Right lobe of liver (tissue), 6 donors: ENCODE data around the gene ANKRD33B. TPM values are rescaled to one million over a fixed set of nuclear protein-coding genes. Genes with fewer than 3 reads are reported as not detected.
"Not testable (repeated sequence)": the region's sequence is repeated elsewhere in the genome, so short reads cannot be mapped to it uniquely, and the experiment has no call there.

ENCODE experiments used
- ATAC-seq, 4 donors: fragments of 200-7000 bp; cut with Tn5 transposase; one replicate each; pipeline ENCODE4 v1.9.1; 2020; ENCODE audit warnings: mild to moderate bottlenecking in 4 of 4, moderate library complexity in 4 of 4
- DNase-seq, 3 donors: peaks; one replicate each; pipeline ENCODE4 v3.0.0-alpha.2; 2020
- H3K27ac ChIP-seq, 3 donors: fragments of 200-600 bp; one replicate each; pipeline ENCODE4 v1.8.0; 2022
- H3K27me3 ChIP-seq, 2 donors: fragments of 200-600 bp; one replicate each; pipeline ENCODE4 v1.8.0; 2022
- H3K36me3 ChIP-seq, 4 donors: fragments of 200-600 bp; sonication (generic) in 1 of 4; one replicate each; pipeline versions ENCODE4 v1.5.1 to v1.8.0; 2017 to 2022; ENCODE audit warnings: control low read depth in 1 of 4
- H3K4me1 ChIP-seq, 4 donors: fragments of 200-600 bp; sonication (generic) in 1 of 4; one replicate each; pipeline versions ENCODE4 v1.5.1 to v1.8.0; 2017 to 2022; ENCODE audit warnings: control low read depth in 1 of 4
- H3K4me3 ChIP-seq, 3 donors: fragments of 200-600 bp; one replicate each; pipeline ENCODE4 v1.8.0; 2022
- H3K9me3 ChIP-seq, 4 donors: fragments of 200-600 bp; sonication (generic) in 1 of 4; one replicate each; pipeline versions ENCODE4 v1.5.1 to v1.8.0; 2017 to 2022; ENCODE audit warnings: control low read depth in 1 of 4
- CTCF ChIP-seq, 4 donors: fragments of 200-600 bp in 3 of 4; fragments of 450-650 bp in 1 of 4; IDR thresholded peaks; one replicate each; pipeline versions ENCODE4 v1.5.1 to v1.8.0; 2016 to 2022; ENCODE audit warnings: antibody characterized with exemption in 4 of 4, mild to moderate bottlenecking in 2 of 4
- POLR2A ChIP-seq: fragments of 450-650 bp; IDR thresholded peaks from one replicate; pipeline ENCODE4 v1.6.1; 2017; ENCODE audit warnings: antibody characterized with exemption, mild to moderate bottlenecking
- WGBS: methylation state at CpG from one replicate; pipeline ENCODE4 v1.1.6; 2018; ENCODE audit warnings: low coverage, low lambda C conversion rate; ENCODE audit not compliant: insufficient coverage; ENCODE audit errors: missing lambda C conversion rate; 5-methylcytosine and 5-hydroxymethylcytosine counted together
- intact Hi-C, 2 donors: fragments of 100-400 bp; cut with DNase I; formaldehyde crosslinking; loops; one replicate each; pipeline versions ENCODE4 v1.11.2 to v1.14.1; 2022
- total RNA-seq, 6 experiments: library from RNA; depleted of rRNA in 2 of 6; stranded (reverse); fragments of >200 nt in 2 of 6; fragmentation: NEBNext Ultra II Directional in 3 of 6; extraction: Animal tissue kit (Norgen Biotek cat#: 25700) in 3 of 6; gene quantifications; one replicate each; pipeline versions ENCODE4 v1.1.0 to v1.2.4, GENCODE V29; 2016 to 2023
- donor health status: DM: no; HTN: yes; CAD: no.
- donor health status: DM: no; HTN: no; CAD: no.
- donor health status: DM: no; HTN: no; CAD: no.
- donor health status: DM: no; HTN: yes; CAD: no.
- donor health status: DM: no; HTN: yes; CAD: no.

The ANKRD33B gene
- total RNA-seq, 6 experiments from 2014 or later: 0.16 to 1.3 (median 0.29) TPM

- intact Hi-C loops: loop anchor here (2.0 to 5.0 kb wide), 2 partner anchors 171 to 172 kb away; no protein-coding TSS in a partner anchor
- ATAC-seq (no peak), DNase-seq (no peak)
- TF ChIP-seq POLR2A (no peak), CTCF (IDR thresholded peaks at IDR 0.05) (no peak)
- no peaks in the 10 kb centered on the region for H3K27me3 ChIP-seq
- no peaks in the 10 kb centered on the region for H3K36me3 ChIP-seq
- H3K4me1 ChIP-seq: peaks cover 0 to 2% (median 0%) of the 10 kb centered on the region in 4 donors
- no peak overlapping the region for H3K27ac ChIP-seq
- H3K9me3 ChIP-seq: no peaks in the 10 kb centered on the region
- WGBS: 87% methylated on average over 7 of the region's 7 CpGs
- no peak overlapping the region for H3K4me3 ChIP-seq
Measured at GRCh38 chr5:10628601-10629000, 64.7 kb downstream of the ANKRD33B start.

- whole genome bisulfite sequencing: 73% methylated on average over 5 of the region's 5 CpGs
- peaks cover 0 to 2% (median 0%) of the 10 kb centered on the region in 4 donors for H3K4me1 ChIP-seq
- ATAC-seq: no peak
Measured at GRCh38 chr5:10629682-10630081, 65.8 kb downstream of the ANKRD33B start.

GRCh38 chr5:10630126-10630525 lies 66.3 kb downstream of the ANKRD33B start:
- DNase-seq: no peak
- Histone ChIP-seq H3K4me3 (no peak overlapping the region), H3K4me1 (peaks cover 0 to 2% (median 0%) of the 10 kb centered on the region in 4 donors), H3K9me3 (no peaks in the 10 kb centered on the region), H3K36me3 (no peaks in the 10 kb centered on the region), H3K27me3 (no peaks in the 10 kb centered on the region), H3K27ac (no peak overlapping the region)
- WGBS: 76% methylated on average over 3 of the region's 5 CpGs
- TF ChIP-seq CTCF (IDR thresholded peaks at IDR 0.05) (no peak), POLR2A (no peak)
- no peak for ATAC-seq
- intact Hi-C loops: no loop called here

More at GRCh38 chr5:10629682-10630081, 65.8 kb downstream of the ANKRD33B start:
- Histone ChIP-seq H3K27me3 (no peaks in the 10 kb centered on the region), H3K27ac (no peak overlapping the region), H3K9me3 (no peaks in the 10 kb centered on the region), H3K4me3 (no peak overlapping the region), H3K36me3 (no peaks in the 10 kb centered on the region)
- no peak for DNase-seq
- intact Hi-C loops: loop anchor here (2.0 to 5.0 kb wide), 2 partner anchors 172 to 173 kb away; no protein-coding TSS in a partner anchor
- no peak for TF ChIP-seq CTCF (IDR thresholded peaks at IDR 0.05)
- TF ChIP-seq POLR2A: no peak

GRCh38 chr5:10630744-10631143 lies 66.9 kb downstream of the ANKRD33B start:
- 50% methylated on average over 2 of the region's 4 CpGs for WGBS
- H3K4me1 ChIP-seq, H3K27ac ChIP-seq, H3K4me3 ChIP-seq, intact Hi-C loops, H3K9me3 ChIP-seq, ATAC-seq, DNase-seq, H3K27me3 ChIP-seq, H3K36me3 ChIP-seq: not testable (repeated sequence)

- no peak overlapping the region for H3K4me3 ChIP-seq
- no peaks in the 10 kb centered on the region for H3K9me3 ChIP-seq
- 72% methylated on average over 6 of the region's 18 CpGs for WGBS
- DNase-seq: no peak
- H3K4me1 ChIP-seq: peaks cover 0 to 2% (median 0%) of the 10 kb centered on the region in 4 donors
- H3K27me3 ChIP-seq: no peaks in the 10 kb centered on the region
- no peak overlapping the region for H3K27ac ChIP-seq
- intact Hi-C loops: no loop called here
- H3K36me3 ChIP-seq: no peaks in the 10 kb centered on the region
- TF ChIP-seq POLR2A: no peak
- no peak for TF ChIP-seq CTCF (IDR thresholded peaks at IDR 0.05)
- no peak for ATAC-seq
Measured at GRCh38 chr5:10631316-10631996, 67.6 kb downstream of the ANKRD33B start.
